AG10803 (cell line): Measurements from ENCODE around the gene CEP170B.
A peak's percentile ranks its signal among the peaks of the same experiment; 100 is the strongest.

Source experiments
- DNase-seq: peaks from one replicate; pipeline ENCODE4 v3.0.0; 2010; ENCODE audit warnings: low read depth
- H3K4me3 ChIP-seq: 2 replicates; pipeline ENCODE4 v1.5.1; 2011; ENCODE audit warnings: mild to moderate bottlenecking, low read length, control low read depth
- TF ChIP-seq, protein P1 (sequence below): conservative IDR thresholded peaks from 2 replicates; pipeline ENCODE4 v1.5.1; 2011; ENCODE audit warnings: mild to moderate bottlenecking, low read length, control low read depth, inconsistent platforms

Gene CEP170B

DNA sequence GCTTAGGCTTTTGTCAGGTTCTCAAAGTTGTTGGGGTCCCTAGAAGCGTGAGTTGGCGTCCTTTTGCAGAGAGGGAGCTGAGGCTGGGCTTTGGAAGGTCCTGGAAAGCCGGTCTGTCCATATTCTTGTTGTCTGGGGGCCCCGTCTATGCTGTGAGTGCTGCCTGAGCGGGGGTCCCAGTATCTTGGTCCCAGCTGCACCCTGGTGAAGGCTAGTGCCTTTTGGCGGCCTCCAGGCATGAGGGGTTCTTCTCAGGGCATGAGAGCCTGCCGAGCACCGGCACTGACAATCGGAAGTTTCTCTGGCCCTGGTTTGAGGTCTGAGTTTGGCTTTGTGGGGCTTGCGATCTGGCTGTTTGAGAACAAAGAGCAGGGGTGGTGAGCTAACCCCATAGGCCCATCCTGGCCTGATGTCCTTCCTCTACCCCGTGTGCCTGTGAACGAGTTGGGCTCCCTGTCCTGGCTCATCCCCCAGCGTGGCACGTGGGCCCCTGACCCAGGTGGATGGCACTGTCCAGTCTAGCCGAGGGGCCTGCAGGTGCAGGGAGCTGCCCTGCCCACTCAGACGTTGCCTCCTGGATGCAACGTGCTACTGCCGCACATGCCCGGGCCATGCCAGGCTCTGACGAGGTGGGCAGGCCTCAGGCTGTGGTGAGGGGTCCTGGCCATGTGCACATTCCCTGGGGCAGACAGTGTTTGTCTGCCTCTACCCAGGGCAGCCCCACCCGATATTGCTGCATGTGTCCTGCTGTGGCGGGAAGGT is 3.9 kb downstream of the CEP170B start:
- DNase-seq = no peak
- TF ChIP-seq, protein P1, sequence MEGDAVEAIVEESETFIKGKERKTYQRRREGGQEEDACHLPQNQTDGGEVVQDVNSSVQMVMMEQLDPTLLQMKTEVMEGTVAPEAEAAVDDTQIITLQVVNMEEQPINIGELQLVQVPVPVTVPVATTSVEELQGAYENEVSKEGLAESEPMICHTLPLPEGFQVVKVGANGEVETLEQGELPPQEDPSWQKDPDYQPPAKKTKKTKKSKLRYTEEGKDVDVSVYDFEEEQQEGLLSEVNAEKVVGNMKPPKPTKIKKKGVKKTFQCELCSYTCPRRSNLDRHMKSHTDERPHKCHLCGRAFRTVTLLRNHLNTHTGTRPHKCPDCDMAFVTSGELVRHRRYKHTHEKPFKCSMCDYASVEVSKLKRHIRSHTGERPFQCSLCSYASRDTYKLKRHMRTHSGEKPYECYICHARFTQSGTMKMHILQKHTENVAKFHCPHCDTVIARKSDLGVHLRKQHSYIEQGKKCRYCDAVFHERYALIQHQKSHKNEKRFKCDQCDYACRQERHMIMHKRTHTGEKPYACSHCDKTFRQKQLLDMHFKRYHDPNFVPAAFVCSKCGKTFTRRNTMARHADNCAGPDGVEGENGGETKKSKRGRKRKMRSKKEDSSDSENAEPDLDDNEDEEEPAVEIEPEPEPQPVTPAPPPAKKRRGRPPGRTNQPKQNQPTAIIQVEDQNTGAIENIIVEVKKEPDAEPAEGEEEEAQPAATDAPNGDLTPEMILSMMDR = no peak
- H3K4me3 ChIP-seq = no peak overlapping the region

GRCh38 chr14:104869669-104870367 is 4.8 kb downstream of the CEP170B start:
- DNase-seq = no peak
- TF ChIP-seq, protein P1 = no peak
- H3K4me3 ChIP-seq = no peak overlapping the region

DNA sequence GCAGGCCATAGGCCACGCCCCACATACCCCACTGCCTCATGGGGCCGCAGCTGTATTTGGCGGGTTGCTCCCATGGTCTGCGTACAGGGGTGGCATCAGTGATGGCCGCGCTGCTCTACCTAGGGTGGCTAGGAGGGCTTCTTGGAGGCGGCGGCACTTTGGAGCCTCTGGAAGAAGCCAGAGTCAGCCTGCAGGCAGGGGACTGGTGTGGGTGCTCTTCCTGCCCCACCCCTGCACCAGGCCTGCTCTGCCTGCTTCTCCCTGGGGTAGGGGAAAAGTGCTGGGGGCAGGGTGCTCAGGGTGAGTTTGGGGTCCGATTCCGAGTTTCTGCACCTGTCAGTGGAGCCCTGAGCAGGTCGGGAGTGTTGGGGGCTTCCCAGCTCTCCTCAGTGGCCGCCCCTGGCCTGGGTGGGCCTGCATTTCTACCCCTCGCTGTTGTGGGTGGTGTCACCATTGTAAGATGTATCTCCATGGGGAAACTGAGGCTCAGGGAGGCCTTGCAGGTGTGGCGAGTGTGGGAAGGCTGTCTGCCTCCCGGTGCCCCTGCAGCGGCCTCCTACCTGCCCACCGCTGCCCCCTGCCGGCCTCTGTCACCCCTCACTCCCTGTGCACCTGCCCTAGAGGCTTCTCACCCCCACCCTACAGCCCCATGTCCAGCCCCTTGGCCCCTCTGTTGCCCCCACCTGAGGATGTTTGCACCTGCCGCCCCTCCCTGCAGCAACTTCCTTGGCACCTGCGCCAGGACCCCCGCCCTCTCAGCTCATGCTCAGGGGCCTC is 5.5 kb downstream of the CEP170B start:
- no peak overlapping the region for H3K4me3 ChIP-seq
- TF ChIP-seq, protein P1 = peak; percentile 16; the same call in 1 of the 2 replicates
- DNase-seq = no peak

DNA sequence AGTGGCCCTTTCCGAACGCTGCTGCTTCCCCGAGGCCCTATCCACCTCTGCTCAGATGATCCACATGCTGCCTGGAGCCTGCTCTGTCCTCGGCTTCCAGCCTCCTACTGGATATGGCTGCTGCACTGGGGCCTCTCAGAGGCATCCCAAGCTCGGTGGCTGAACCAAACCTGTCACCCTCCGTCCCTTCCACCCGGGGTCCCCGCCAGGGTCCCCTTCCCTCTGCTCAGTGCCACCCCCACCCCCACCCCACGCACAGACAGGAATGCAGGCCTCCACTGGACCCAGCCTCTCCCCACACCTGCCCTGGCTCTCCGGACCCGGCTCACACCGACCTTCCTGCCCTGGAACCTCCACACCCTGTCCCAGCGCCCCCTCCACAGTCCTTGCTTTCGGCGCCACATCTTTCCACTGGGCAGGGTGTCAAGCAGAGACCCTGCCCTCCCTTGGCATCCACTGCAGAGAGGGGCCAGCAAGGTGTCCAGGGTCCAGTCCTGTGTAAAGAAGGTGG is 6.1 kb downstream of the CEP170B start:
- no peak for DNase-seq
- TF ChIP-seq, protein P1 = no peak
- no peak overlapping the region for H3K4me3 ChIP-seq

GRCh38 chr14:104871656-104872468 is 6.8 kb downstream of the CEP170B start:
- H3K4me3 ChIP-seq = no peak overlapping the region
- TF ChIP-seq, protein P1 = no peak
- DNase-seq = no peak
